CD4-positive, alpha-beta T cell treated with Interleukin-1 beta for 1 hour (primary cell): ENCODE results near the gene SLC4A3.
A peak's percentile ranks its signal among the peaks of the same experiment; 100 is the strongest.

Source experiments
- DNase-seq, 2 donors: peaks; one replicate each; pipeline ENCODE4 v3.0.0-alpha.2; 2020 to 2022

SLC4A3 gene

DNA sequence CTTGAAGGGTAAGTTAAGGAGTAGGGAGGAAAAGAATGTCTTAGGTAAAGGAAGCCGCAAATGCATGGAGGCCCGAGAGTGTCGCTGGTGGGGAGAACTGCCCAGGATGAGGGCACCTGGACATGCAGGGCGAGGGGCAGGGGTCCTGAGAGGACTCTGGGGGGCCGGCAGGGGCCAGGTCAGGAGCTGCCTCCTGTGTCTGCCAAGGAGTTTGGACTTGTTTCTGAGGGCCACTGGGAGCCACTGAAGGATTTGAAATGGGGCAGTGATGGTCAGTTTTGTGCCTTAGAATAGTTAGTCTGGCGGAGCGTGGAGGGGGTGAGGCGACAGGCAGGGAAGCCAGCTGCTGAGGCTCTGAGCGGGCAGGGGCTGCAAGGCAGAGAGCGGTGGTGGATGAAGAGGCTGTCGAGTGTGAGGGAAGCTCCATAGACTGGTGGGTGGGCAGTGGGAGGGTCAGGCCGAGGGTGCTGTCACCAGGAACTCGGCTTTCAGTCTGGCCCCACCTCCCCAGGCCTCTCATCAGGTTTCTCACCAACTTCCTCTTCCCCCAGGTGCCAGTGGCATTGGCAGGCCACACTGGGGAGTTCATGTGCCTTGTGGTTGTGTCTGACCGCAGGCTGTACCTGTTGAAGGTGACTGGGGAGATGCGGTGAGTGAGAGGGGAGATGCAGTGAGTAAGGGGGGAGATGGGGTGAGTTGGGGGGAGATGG is 14.7 kb upstream of the SLC4A3 start:
- peak; percentile 18 to 51 for DNase-seq

- no peak for DNase-seq
These were observed 13.9 kb upstream of the SLC4A3 start for GRCh38 chr2:219613461-219614070.

GRCh38 chr2:219614076-219614860 is 13.2 kb upstream of the SLC4A3 start:
- DNase-seq = no peak

GRCh38 chr2:219615036-219615435 is 12.4 kb upstream of the SLC4A3 start:
- no peak for DNase-seq

DNA sequence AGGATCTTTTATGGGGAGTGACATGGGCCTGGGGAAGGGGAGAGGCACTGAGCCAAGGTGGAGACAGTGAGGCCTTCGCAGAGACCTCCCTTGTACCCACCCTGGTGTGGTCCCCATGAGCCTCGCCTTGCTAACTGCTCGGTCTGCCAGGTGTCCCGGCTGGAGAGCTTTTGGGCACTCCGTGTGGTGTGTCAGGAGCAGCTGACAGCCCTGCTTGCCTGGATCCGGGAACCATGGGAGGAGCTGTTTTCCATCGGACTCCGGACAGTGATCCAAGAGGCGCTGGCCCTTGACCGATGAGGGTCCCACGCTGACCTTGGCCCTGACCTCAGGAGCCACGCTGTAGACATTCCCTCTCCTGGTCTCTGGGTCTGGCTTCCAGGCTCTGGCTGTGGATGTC is 11.5 kb upstream of the SLC4A3 start:
- DNase-seq = no peak

- no peak for DNase-seq
These were observed 10.9 kb upstream of the SLC4A3 start for GRCh38 chr2:219616550-219616949.

DNA sequence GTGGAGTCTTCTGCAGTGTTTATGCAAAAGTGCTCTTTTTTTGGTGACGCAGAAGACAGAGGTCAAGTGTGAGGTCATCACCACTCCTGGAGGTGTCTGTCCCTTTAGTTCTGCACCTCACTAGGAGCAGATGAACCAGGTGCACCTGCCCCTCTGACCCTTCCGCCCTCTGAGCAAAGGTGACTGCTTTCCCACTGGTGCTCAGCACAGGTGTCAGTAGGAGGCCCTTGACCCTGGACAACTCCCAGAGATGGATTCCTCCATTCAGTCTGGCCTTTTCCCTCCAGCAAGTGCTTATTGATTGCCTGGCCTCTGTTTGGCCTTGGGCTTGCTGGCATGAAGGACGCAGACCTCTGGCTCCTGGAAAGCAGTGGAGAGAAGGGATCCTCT is 8.7 kb upstream of the SLC4A3 start:
- DNase-seq = no peak

DNA sequence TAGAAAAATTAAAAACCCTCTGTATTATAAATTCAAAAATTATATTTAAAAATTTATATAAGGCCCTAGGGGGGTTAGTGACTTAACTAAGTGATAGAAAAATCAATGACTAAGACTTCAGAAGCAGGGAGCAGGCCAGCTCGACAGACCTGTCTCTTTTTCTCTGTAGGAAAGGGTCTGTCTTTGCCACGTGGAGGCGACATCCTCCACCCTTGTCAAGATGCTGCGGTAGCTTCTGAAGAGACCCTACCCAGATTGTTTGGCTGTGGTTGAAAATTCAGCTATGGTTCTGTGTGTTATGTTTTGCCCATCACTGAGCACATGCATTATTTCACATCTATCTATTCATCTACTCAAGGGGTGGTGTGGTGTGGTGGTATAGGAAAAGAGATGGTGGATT is 8.2 kb upstream of the SLC4A3 start:
- no peak for DNase-seq

DNA sequence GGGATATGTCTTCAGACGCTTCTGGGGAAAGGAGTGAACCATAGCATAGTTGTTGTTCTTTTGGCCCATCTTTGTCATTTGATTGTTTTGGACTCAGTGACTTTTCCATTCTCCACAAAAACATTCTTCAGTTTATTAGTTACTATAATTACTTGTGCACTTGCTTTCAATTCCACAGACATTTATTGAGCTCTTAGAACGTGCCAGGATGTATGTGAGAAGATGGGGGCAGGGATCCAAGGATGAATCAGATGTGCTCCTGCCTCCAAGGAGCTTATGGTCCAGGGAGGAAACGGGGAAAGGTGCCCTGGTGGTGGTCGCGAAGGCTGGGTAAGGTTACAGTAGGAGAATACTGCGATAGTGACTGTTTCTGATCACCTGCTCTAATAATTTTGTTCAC is 6.9 kb upstream of the SLC4A3 start:
- DNase-seq = no peak

GRCh38 chr2:219621935-219622334 is 5.5 kb upstream of the SLC4A3 start:
- no peak for DNase-seq

DNA sequence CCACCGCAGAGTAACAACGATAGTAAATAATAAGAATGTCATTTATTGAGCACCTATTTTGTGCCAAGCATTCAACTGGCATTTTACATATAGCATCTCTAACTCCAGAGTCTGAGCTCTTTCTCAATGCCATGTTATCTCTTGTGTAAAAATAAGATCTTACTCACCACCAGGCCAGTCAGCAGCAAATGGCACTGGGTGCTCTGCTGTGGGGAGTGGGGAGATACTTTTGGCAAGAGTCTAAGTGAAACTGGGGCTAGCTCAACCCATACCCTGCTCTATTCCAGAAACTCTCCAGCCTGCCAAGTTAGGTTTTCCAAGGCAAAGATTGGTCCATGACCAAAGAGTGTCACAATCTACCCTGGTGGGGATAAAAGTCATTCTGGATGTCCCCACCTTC is 5.0 kb upstream of the SLC4A3 start:
- DNase-seq = no peak

- DNase-seq = no peak
These were observed 2.9 kb upstream of the SLC4A3 start for GRCh38 chr2:219624565-219624964.

DNA sequence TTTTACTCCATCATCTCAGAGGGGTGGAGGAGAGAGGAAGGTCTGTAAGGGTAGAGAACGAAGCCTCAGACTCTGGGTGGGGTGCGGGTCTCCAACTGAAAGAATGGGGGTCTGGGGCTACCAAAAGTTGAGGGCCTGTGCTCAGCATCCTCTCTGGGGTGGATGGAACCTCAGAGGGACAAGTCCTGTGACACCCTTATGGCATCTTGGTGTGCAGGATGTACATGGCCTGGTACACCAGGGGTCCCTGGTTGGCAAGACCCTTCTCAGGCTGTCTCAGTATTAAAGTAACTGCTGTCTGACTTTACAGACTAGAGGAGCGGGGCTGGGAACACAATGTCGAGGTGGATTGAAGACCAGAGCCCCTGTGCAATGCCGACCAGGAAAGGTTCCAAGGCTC is 2.3 kb upstream of the SLC4A3 start:
- DNase-seq = no peak

- DNase-seq = no peak
These were observed 890 bp upstream of the SLC4A3 start for GRCh38 chr2:219626540-219626939.

- DNase-seq = no peak
These were observed 980 bp downstream of the SLC4A3 start for GRCh38 chr2:219628235-219628985.

- DNase-seq = no peak
These were observed 1.8 kb downstream of the SLC4A3 start for GRCh38 chr2:219628986-219629901.

GRCh38 chr2:219629976-219630695 is 2.7 kb downstream of the SLC4A3 start:
- DNase-seq = no peak

DNA sequence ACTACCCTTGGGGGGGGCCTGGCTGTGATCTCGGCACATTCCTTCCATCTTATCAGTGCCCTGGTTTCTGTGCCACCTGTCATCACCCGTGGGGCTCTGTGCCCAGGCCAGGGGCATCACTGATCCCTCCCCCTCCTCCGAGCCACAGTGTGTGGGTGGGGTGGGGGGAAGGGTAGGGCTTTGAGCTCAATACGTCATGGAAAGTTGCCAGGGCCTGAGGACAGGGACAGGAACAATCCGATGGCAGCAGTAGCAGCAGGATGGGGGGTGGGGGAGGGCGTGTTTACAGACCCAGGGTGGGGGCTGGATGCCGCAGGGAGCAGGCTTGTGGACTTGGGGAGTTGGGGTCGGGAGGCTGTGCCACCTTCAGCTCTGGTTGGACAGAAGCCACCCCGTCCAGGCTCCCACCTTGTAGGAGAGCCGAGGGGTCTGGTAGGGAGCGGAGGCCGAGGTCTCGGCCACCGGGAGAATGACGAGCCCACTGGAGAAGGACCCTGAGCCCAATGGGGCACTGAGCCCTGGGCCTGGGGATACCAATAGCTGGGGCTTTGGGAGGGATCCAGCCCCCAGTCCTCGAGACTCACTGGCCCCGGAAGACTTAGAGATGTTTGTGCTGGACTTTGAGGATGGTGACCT is 3.5 kb downstream of the SLC4A3 start:
- DNase-seq = no peak

DNA sequence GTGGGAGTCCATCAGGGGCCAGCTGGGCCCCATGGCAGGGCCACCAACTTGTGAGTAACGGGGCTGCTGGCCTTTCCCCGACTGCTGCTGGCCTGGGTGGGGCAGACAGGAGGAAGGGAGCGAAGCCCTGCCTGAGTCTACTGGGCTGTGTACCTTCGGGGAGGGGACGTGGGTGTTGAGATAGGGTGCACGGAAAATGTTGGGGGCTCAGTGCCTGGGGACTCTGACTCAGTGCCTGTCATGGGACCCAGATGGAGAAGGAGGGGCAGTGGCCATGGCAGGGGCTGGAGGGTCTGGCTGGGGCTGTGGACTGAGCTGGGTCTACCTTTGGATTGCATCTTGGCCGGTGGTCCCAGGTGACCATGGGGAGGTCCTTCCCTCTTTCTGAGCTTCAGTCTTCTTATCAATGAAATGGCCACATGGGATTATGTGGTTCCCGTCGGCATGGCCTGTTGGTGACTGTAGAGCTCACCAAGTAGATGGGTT is 4.0 kb downstream of the SLC4A3 start:
- DNase-seq = no peak

GRCh38 chr2:219631904-219632759 is 4.7 kb downstream of the SLC4A3 start:
- DNase-seq = no peak
